Right lobe of liver (tissue), 4 donors: ENCODE results near the gene ENTR1.

Source experiments
- CTCF ChIP-seq, 4 donors: fragments of 200-600 bp in 3 of 4; fragments of 450-650 bp in 1 of 4; IDR thresholded peaks; one replicate each; pipeline versions ENCODE4 v1.5.1 to v1.8.0; 2016 to 2022; ENCODE audit warnings: antibody characterized with exemption in 4 of 4, mild to moderate bottlenecking in 2 of 4
- POLR2A ChIP-seq: fragments of 450-650 bp; IDR thresholded peaks from one replicate; pipeline ENCODE4 v1.6.1; 2017; ENCODE audit warnings: antibody characterized with exemption, mild to moderate bottlenecking
- donor health status: DM: no; HTN: no; CAD: no.
- donor health status: DM: no; HTN: no; CAD: no.
- donor health status: DM: no; HTN: yes; CAD: no.

DNA sequence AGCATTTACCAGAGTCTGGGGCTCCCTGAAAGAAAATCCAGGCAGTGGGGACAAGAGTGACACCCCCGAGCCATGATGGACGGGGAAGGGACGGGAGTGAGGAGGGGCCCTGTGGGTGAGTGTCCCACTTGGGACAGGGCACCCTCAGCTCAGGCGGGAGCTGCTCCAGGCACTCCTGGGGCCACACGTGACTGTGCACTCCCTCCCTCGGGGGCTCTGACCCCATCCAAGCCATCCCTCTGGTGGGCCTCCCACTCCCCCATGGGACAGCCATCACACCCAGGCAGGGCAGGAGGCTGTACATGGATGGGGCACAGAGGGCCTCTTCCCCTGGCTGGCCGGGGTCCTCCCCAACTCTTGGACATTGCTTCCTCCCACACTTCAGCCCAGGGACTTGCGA, 34.0 kb downstream of the ENTR1 start:
- no peak for TF ChIP-seq CTCF (IDR thresholded peaks at IDR 0.05)
- TF ChIP-seq POLR2A, result no peak
